Fibroblast of lung (primary cell): ENCODE results near the gene CD47. TPM values are rescaled to one million over a fixed set of nuclear protein-coding genes. Genes with fewer than 3 reads are reported as not detected.

Experiments used
- DNase-seq, 2 donors: peaks; one replicate each; pipeline versions ENCODE4 v3.0.0 to v3.0.0-alpha.2; 2010; ENCODE audit warnings: low read depth in 2 of 2
- H2AFZ ChIP-seq: 2 replicates; pipeline ENCODE4 v1.5.1; 2012; ENCODE audit warnings: low read length, control low read depth, inconsistent platforms
- H3K27ac ChIP-seq: 2 replicates; pipeline ENCODE4 v1.5.1; 2011; ENCODE audit warnings: low read length, control low read depth; ENCODE audit not compliant: insufficient read depth
- H3K27me3 ChIP-seq: 2 replicates; pipeline ENCODE4 v1.5.1; 2011; ENCODE audit warnings: mild to moderate bottlenecking, low read length; ENCODE audit not compliant: control insufficient read depth, insufficient read depth
- H3K36me3 ChIP-seq: 2 replicates; pipeline ENCODE4 v1.5.1; 2011; ENCODE audit warnings: low read length; ENCODE audit not compliant: control insufficient read depth, insufficient read depth
- H3K4me1 ChIP-seq: 2 replicates; pipeline ENCODE4 v1.5.1; 2011; ENCODE audit warnings: low read length; ENCODE audit not compliant: control insufficient read depth, insufficient read depth; ENCODE audit errors: extremely low read depth
- H3K4me2 ChIP-seq: 2 replicates; pipeline ENCODE4 v1.5.1; 2011; ENCODE audit warnings: low read length, control low read depth; ENCODE audit not compliant: insufficient read depth; ENCODE audit errors: extremely low read depth
- H3K4me3 ChIP-seq, 4 experiments: fragments of 200-600 bp in 1 of 4; sonication (generic) in 1 of 4; replicated peaks in 1 of 4; 2 replicates each; pipeline ENCODE4 v1.5.1; 2011 to 2016; ENCODE audit warnings: low read length in 4 of 4, low read depth in 3 of 4, mild to moderate bottlenecking in 3 of 4, control low read depth in 2 of 4, inconsistent platforms in 1 of 4, mixed read lengths in 1 of 4; ENCODE audit not compliant: insufficient read depth in 1 of 4; ENCODE audit errors: control extremely low read depth in 1 of 4
- H3K79me2 ChIP-seq: 2 replicates; pipeline ENCODE4 v1.5.1; 2012; ENCODE audit warnings: mild to moderate bottlenecking, low read length, inconsistent platforms; ENCODE audit not compliant: control insufficient read depth, insufficient read depth
- H3K9ac ChIP-seq: 2 replicates; pipeline ENCODE4 v1.5.1; 2011; ENCODE audit warnings: mild to moderate bottlenecking, low read length, control low read depth; ENCODE audit not compliant: insufficient read depth
- H3K9me3 ChIP-seq: 2 replicates; pipeline ENCODE4 v1.5.1; 2012; ENCODE audit warnings: low read depth, low read length; ENCODE audit not compliant: control insufficient read depth, insufficient read depth
- H4K20me1 ChIP-seq: 2 replicates; pipeline ENCODE4 v1.5.1; 2011; ENCODE audit warnings: low read length; ENCODE audit not compliant: control insufficient read depth, insufficient read depth; ENCODE audit errors: extremely low read depth
- EZH2 ChIP-seq: IDR thresholded peaks from 2 replicates; pipeline ENCODE4 v1.5.1; 2012; ENCODE audit warnings: low read length, control low read depth, mild to moderate bottlenecking; ENCODE audit errors: missing control alignments
- polyA plus RNA-seq, 2 donors: library from polyadenylated mRNA; depleted of rRNA in 1 of 2; stranded (reverse) in 1 of 2; unstranded in 1 of 2; fragments of >200 nt; gene quantifications; 2 replicates each; pipeline ENCODE4 v1.2.1, GENCODE V29; 2011 to 2012; ENCODE audit warnings: missing spikeins in 1 of 2
- total RNA-seq: library from RNA; depleted of rRNA; stranded (reverse); fragments of >200 nt; gene quantifications from 2 replicates; pipeline ENCODE4 v1.2.1, GENCODE V29; 2014
- TF ChIP-seq, protein P1 (sequence below), 2 donors: IDR thresholded peaks in 1 of 2; conservative IDR thresholded peaks in 1 of 2; 1 replicate in 1 of 2; 2 replicates in 1 of 2; pipeline ENCODE4 v1.5.1; 2011 to 2012; ENCODE audit warnings: low read length in 2 of 2, control low read depth in 1 of 2, inconsistent platforms in 1 of 2, low read depth in 1 of 2, mild to moderate bottlenecking in 1 of 2

CD47 gene
- total and polyA plus RNA-seq, 2 donors (not counting 1 experiment from before 2014, with no cell fraction given) = 72.0 to 91.7 TPM

- no peaks in the 10 kb centered on the region for H3K9me3 ChIP-seq
- DNase-seq = no peak
- no peak overlapping the region for H3K4me3 ChIP-seq
- no peaks in the 10 kb centered on the region for H3K4me1 ChIP-seq
- TF ChIP-seq, protein P1, sequence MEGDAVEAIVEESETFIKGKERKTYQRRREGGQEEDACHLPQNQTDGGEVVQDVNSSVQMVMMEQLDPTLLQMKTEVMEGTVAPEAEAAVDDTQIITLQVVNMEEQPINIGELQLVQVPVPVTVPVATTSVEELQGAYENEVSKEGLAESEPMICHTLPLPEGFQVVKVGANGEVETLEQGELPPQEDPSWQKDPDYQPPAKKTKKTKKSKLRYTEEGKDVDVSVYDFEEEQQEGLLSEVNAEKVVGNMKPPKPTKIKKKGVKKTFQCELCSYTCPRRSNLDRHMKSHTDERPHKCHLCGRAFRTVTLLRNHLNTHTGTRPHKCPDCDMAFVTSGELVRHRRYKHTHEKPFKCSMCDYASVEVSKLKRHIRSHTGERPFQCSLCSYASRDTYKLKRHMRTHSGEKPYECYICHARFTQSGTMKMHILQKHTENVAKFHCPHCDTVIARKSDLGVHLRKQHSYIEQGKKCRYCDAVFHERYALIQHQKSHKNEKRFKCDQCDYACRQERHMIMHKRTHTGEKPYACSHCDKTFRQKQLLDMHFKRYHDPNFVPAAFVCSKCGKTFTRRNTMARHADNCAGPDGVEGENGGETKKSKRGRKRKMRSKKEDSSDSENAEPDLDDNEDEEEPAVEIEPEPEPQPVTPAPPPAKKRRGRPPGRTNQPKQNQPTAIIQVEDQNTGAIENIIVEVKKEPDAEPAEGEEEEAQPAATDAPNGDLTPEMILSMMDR (conservative IDR thresholded peaks at IDR 0.05 in 1 of 2, IDR thresholded peaks at IDR 0.05 in 1 of 2; ENCODE audit: low read depth in 1 of 2, low read length in 2 of 2) = no peak
- no peak for TF ChIP-seq EZH2
- H3K9ac ChIP-seq = no peak overlapping the region
- no peak overlapping the region for H3K27ac ChIP-seq
- no peak overlapping the region for H3K4me2 ChIP-seq
- no peaks in the 10 kb centered on the region for H3K36me3 ChIP-seq
- no peak overlapping the region for H2AFZ ChIP-seq
- no peaks in the 10 kb centered on the region for H4K20me1 ChIP-seq
- peaks cover 2% of the 10 kb centered on the region for H3K27me3 ChIP-seq
- no peaks in the 10 kb centered on the region for H3K79me2 ChIP-seq
Observed at GRCh38 chr3:108021131-108021530, 69.7 kb downstream of the CD47 start.

GRCh38 chr3:108018552-108018951, 72.3 kb downstream of the CD47 start:
- H2AFZ ChIP-seq = no peak overlapping the region
- H3K27ac ChIP-seq = no peak overlapping the region
- H3K4me2 ChIP-seq = no peak overlapping the region
- H3K9me3 ChIP-seq = no peaks in the 10 kb centered on the region
- no peaks in the 10 kb centered on the region for H3K4me1 ChIP-seq
- H3K4me3 ChIP-seq = no peak overlapping the region
- DNase-seq = no peak
- H3K9ac ChIP-seq = no peak overlapping the region
- no peak for TF ChIP-seq EZH2
- TF ChIP-seq, protein P1 (conservative IDR thresholded peaks at IDR 0.05 in 1 of 2, IDR thresholded peaks at IDR 0.05 in 1 of 2; ENCODE audit: low read depth in 1 of 2, low read length in 2 of 2) = no peak
- H3K27me3 ChIP-seq = peaks cover 4% of the 10 kb centered on the region
- no peaks in the 10 kb centered on the region for H4K20me1 ChIP-seq
- no peaks in the 10 kb centered on the region for H3K36me3 ChIP-seq
- no peaks in the 10 kb centered on the region for H3K79me2 ChIP-seq

DNA sequence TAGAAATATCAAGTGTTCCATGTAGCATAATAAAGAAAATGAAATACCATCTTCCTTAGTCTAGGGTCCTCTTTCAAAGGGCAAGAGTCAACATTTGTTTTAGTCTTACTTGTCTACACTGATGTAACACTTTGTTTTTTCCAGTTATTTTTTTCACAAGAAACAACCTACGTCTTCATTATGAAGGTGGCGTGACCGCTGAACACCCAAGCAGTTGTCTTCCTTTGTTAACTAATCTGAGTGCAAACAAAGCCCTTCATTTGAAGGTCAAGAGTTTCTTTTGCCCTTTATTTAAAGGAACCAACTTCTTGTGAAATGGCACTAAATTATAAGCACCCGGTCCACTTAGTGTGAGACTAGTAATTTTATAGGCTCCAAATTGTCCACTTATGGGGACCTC, 73.2 kb downstream of the CD47 start:
- no peak overlapping the region for H3K27ac ChIP-seq
- H3K79me2 ChIP-seq = no peaks in the 10 kb centered on the region
- H3K9ac ChIP-seq = no peak overlapping the region

More for the DNA sequence above, 73.2 kb downstream of the CD47 start:
- H3K4me2 ChIP-seq = no peak overlapping the region
- DNase-seq = no peak
- H3K9me3 ChIP-seq = no peaks in the 10 kb centered on the region
- no peak overlapping the region for H2AFZ ChIP-seq
- H3K4me1 ChIP-seq = no peaks in the 10 kb centered on the region
- no peak for TF ChIP-seq EZH2
- TF ChIP-seq, protein P1 (conservative IDR thresholded peaks at IDR 0.05 in 1 of 2, IDR thresholded peaks at IDR 0.05 in 1 of 2; ENCODE audit: low read depth in 1 of 2, low read length in 2 of 2) = no peak
- peaks cover 7% of the 10 kb centered on the region for H3K27me3 ChIP-seq
- no peaks in the 10 kb centered on the region for H4K20me1 ChIP-seq
- H3K36me3 ChIP-seq = no peaks in the 10 kb centered on the region
- no peak overlapping the region for H3K4me3 ChIP-seq
